GM18870 (cell line): Measurements from ENCODE around the gene PPP2R5A.
"Not testable (repeated sequence)": the region's sequence is repeated elsewhere in the genome, so short reads cannot be mapped to it uniquely, and the experiment has no call there.

Experiments
- ATAC-seq: cut with Tn5 transposase; IDR thresholded peaks from one replicate; pipeline ENCODE4 v1.9.1; 2021; ENCODE audit warnings: moderate library complexity; ENCODE audit not compliant: unreplicated experiment

Gene PPP2R5A

GRCh38 chr1:212267017-212267416, 18.2 kb upstream of the PPP2R5A start:
- no peak for ATAC-seq

GRCh38 chr1:212267460-212267859, 17.8 kb upstream of the PPP2R5A start:
- ATAC-seq: no peak

- no peak for ATAC-seq
Observed at GRCh38 chr1:212269306-212269705, 15.9 kb upstream of the PPP2R5A start.

GRCh38 chr1:212270564-212270963, 14.6 kb upstream of the PPP2R5A start:
- ATAC-seq: no peak

GRCh38 chr1:212271234-212271633, 14.0 kb upstream of the PPP2R5A start:
- no peak for ATAC-seq

- no peak for ATAC-seq
Observed at GRCh38 chr1:212271823-212272485, 13.3 kb upstream of the PPP2R5A start.

GRCh38 chr1:212281590-212281989, 3.6 kb upstream of the PPP2R5A start:
- no peak for ATAC-seq

GRCh38 chr1:212283741-212284140, 1.5 kb upstream of the PPP2R5A start:
- no peak for ATAC-seq

GRCh38 chr1:212284332-212284743, 872 bp upstream of the PPP2R5A start:
- ATAC-seq: no peak

- ATAC-seq: peak; percentile 5
Observed at GRCh38 chr1:212285685-212286555, 710 bp downstream of the PPP2R5A start.

- ATAC-seq: no peak
Observed at GRCh38 chr1:212286556-212287131, 1.4 kb downstream of the PPP2R5A start.

GRCh38 chr1:212287261-212287895, 2.2 kb downstream of the PPP2R5A start:
- ATAC-seq: no peak

- ATAC-seq: not testable (repeated sequence)
Observed at GRCh38 chr1:212287995-212288394, 2.8 kb downstream of the PPP2R5A start.

GRCh38 chr1:212288615-212289014, 3.4 kb downstream of the PPP2R5A start:
- no peak for ATAC-seq

- ATAC-seq: no peak
Observed at GRCh38 chr1:212289262-212290077, 4.3 kb downstream of the PPP2R5A start.

GRCh38 chr1:212290608-212291007, 5.4 kb downstream of the PPP2R5A start:
- ATAC-seq: no peak

- ATAC-seq: no peak
Observed at GRCh38 chr1:212291505-212292134, 6.4 kb downstream of the PPP2R5A start.

- ATAC-seq: no peak
Observed at GRCh38 chr1:212292250-212293105, 7.3 kb downstream of the PPP2R5A start.

- ATAC-seq: no peak
Observed at GRCh38 chr1:212293579-212293978, 8.4 kb downstream of the PPP2R5A start.
